ENCODE data around the gene ZNF644.

ZNF644 gene

GRCh38 chr1:90963236-90963635 is 58.6 kb downstream of the ZNF644 start:
- no peak overlapping the region for H3K27ac ChIP-seq
- DNase-seq = no peak
- no peaks in the 10 kb centered on the region for H3K27me3 ChIP-seq (ENCODE audit: insufficient read depth, low read depth, severe bottlenecking)
- peaks cover 4% of the 10 kb centered on the region for H3K9me3 ChIP-seq (ENCODE audit: severe bottlenecking)
- TF ChIP-seq, protein P1, sequence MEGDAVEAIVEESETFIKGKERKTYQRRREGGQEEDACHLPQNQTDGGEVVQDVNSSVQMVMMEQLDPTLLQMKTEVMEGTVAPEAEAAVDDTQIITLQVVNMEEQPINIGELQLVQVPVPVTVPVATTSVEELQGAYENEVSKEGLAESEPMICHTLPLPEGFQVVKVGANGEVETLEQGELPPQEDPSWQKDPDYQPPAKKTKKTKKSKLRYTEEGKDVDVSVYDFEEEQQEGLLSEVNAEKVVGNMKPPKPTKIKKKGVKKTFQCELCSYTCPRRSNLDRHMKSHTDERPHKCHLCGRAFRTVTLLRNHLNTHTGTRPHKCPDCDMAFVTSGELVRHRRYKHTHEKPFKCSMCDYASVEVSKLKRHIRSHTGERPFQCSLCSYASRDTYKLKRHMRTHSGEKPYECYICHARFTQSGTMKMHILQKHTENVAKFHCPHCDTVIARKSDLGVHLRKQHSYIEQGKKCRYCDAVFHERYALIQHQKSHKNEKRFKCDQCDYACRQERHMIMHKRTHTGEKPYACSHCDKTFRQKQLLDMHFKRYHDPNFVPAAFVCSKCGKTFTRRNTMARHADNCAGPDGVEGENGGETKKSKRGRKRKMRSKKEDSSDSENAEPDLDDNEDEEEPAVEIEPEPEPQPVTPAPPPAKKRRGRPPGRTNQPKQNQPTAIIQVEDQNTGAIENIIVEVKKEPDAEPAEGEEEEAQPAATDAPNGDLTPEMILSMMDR (IDR thresholded peaks at IDR 0.05; ENCODE audit: low read depth, low read length) = no peak
- peaks cover 2% of the 10 kb centered on the region for H3K36me3 ChIP-seq
- H3K4me3 ChIP-seq (ENCODE audit: low read depth, low read length) = no peak overlapping the region

- H3K4me3 ChIP-seq (ENCODE audit: low read depth, low read length) = no peak overlapping the region
- H3K36me3 ChIP-seq = peaks cover 2% of the 10 kb centered on the region
- H3K27me3 ChIP-seq (ENCODE audit: insufficient read depth, low read depth, severe bottlenecking) = no peaks in the 10 kb centered on the region
- no peak for DNase-seq
- H3K27ac ChIP-seq = no peak overlapping the region
- peaks cover 4% of the 10 kb centered on the region for H3K9me3 ChIP-seq (ENCODE audit: severe bottlenecking)
- TF ChIP-seq, protein P1 (IDR thresholded peaks at IDR 0.05; ENCODE audit: low read depth, low read length) = no peak
These were observed 62.3 kb downstream of the ZNF644 start for GRCh38 chr1:90959352-90960206.

GRCh38 chr1:90957497-90957896 is 64.3 kb downstream of the ZNF644 start:
- Histone ChIP-seq H3K9me3 (ENCODE audit: severe bottlenecking) (peaks cover 4% of the 10 kb centered on the region), H3K27me3 (ENCODE audit: insufficient read depth, low read depth, severe bottlenecking) (no peaks in the 10 kb centered on the region), H3K4me3 (ENCODE audit: low read depth, low read length) (no peak overlapping the region), H3K36me3 (peaks cover 2% of the 10 kb centered on the region), H3K27ac (no peak overlapping the region)
- TF ChIP-seq, protein P1 (IDR thresholded peaks at IDR 0.05; ENCODE audit: low read depth, low read length) = no peak
- no peak for DNase-seq

GRCh38 chr1:90955769-90956168 is 66.1 kb downstream of the ZNF644 start:
- Histone ChIP-seq H3K27ac (no peak overlapping the region), H3K27me3 (ENCODE audit: insufficient read depth, low read depth, severe bottlenecking) (no peaks in the 10 kb centered on the region), H3K4me3 (ENCODE audit: low read depth, low read length) (no peak overlapping the region), H3K36me3 (peaks cover 2% of the 10 kb centered on the region), H3K9me3 (ENCODE audit: severe bottlenecking) (peaks cover 4% of the 10 kb centered on the region)
- TF ChIP-seq, protein P1 (IDR thresholded peaks at IDR 0.05; ENCODE audit: low read depth, low read length) = no peak
- DNase-seq = no peak

GRCh38 chr1:90952906-90953305 is 68.9 kb downstream of the ZNF644 start:
- TF ChIP-seq, protein P1 (IDR thresholded peaks at IDR 0.05; ENCODE audit: low read depth, low read length) = no peak
- H3K4me3 ChIP-seq (ENCODE audit: low read depth, low read length) = no peak overlapping the region
- DNase-seq = no peak
- no peaks in the 10 kb centered on the region for H3K9me3 ChIP-seq (ENCODE audit: severe bottlenecking)
- H3K27me3 ChIP-seq (ENCODE audit: insufficient read depth, low read depth, severe bottlenecking) = no peaks in the 10 kb centered on the region
- no peak overlapping the region for H3K27ac ChIP-seq
- H3K36me3 ChIP-seq = no peaks in the 10 kb centered on the region; the same call in 1 of the 2 replicates
